A549 (cell line): Measurements from ENCODE around the gene CUL9. TPM values are rescaled to one million over a fixed set of nuclear protein-coding genes. Genes with fewer than 3 reads are reported as not detected.

Experiments used
- ATAC-seq, 2 experiments: fragments of 200-7000 bp in 1 of 2; fragments of >200 bp in 1 of 2; cut with Nextera tagmentation in 1 of 2; cut with Tn5 transposase in 1 of 2; 3 replicates each; pipeline versions ENCODE4 v1.8.0 to v1.9.1; 2018 to 2020; ENCODE audit warnings: mild to moderate bottlenecking in 1 of 2, moderate library complexity in 1 of 2
- CTCF ChIA-PET: fragments of 300-600 bp; sonication (Branson Sonifier 250); formaldehyde crosslinking; extraction: SDS; loops from one replicate; lab custom pipeline; 2021; ENCODE audit warnings: antibody characterized with exemption, inconsistent platforms; lab: Yijun Ruan, JAX
- POLR2A ChIA-PET: fragments of 350-600 bp; formaldehyde crosslinking; extraction: SDS; loops from one replicate; lab custom pipeline; 2021; ENCODE audit warnings: antibody characterized with exemption, inconsistent platforms; lab: Yijun Ruan, JAX
- DNase-seq, 2 experiments: peaks; one replicate each; pipeline versions ENCODE4 v3.0.0 to v3.0.0-alpha.2; 2011 to 2016; ENCODE audit warnings: low read depth in 1 of 2, low spot score in 1 of 2
- FAIRE-seq: peaks from 2 replicates; lab custom pipeline; 2011; peaks lifted over from hg19 to GRCh38; lab: Jason Lieb, UNC
- H3K27ac ChIP-seq, 2 experiments: fragments of >200 bp; sonication (Bioruptor Twin); formaldehyde crosslinking; 3 replicates each; pipeline ENCODE4 v1.5.1; 2016 to 2017
- H3K4me1 ChIP-seq: fragments of >200 bp; sonication (Bioruptor Twin); formaldehyde crosslinking; 3 replicates; pipeline ENCODE4 v1.6.1; 2016
- H3K4me2 ChIP-seq: fragments of >200 bp; sonication (Bioruptor Twin); formaldehyde crosslinking; 3 replicates; pipeline ENCODE4 v1.6.1; 2016
- H3K4me3 ChIP-seq: fragments of >200 bp; sonication (Bioruptor Twin); formaldehyde crosslinking; 3 replicates; pipeline ENCODE4 v1.5.1; 2016
- H3K9me3 ChIP-seq: fragments of >200 bp; sonication (Bioruptor Twin); formaldehyde crosslinking; 3 replicates; pipeline ENCODE4 v1.6.1; 2016
- BHLHE40 ChIP-seq: IDR thresholded peaks from 2 replicates; pipeline ENCODE4 v1.6.1; 2012; ENCODE audit warnings: low read depth, low read length, inconsistent platforms
- EHMT2 ChIP-seq: fragments of 200-600 bp; sonication (generic); IDR thresholded peaks from 2 replicates; pipeline ENCODE4 v1.6.1; 2016; ENCODE audit warnings: antibody characterized with exemption, low read depth, mild to moderate bottlenecking, moderate library complexity
- ESRRA ChIP-seq: fragments of 150-350 bp; IDR thresholded peaks from 2 replicates; pipeline ENCODE4 v1.6.1; 2014; ENCODE audit warnings: mild to moderate bottlenecking, low read length, borderline replicate concordance
- FOSL2 ChIP-seq, 2 experiments: fragments of 450-650 bp in 1 of 2; fragments of >200 bp in 1 of 2; sonication (Bioruptor Twin) in 1 of 2; formaldehyde crosslinking; IDR thresholded peaks; 2 replicates each; pipeline versions ENCODE4 v1.5.0 to v1.6.1; 2016 to 2020; ENCODE audit warnings: mild to moderate bottlenecking in 1 of 2, moderate library complexity in 1 of 2
- GATA3 ChIP-seq: IDR thresholded peaks from 2 replicates; pipeline ENCODE4 v1.6.1; 2012; ENCODE audit warnings: borderline replicate concordance
- HOXB5 ChIP-seq: fragments of 250-450 bp; sonication (Bioruptor Pico); IDR thresholded peaks from 2 replicates; pipeline ENCODE4 v1.5.0; 2020; ENCODE audit warnings: mild to moderate bottlenecking, moderate library complexity
- NFE2L2 ChIP-seq: fragments of 150-350 bp; conservative IDR thresholded peaks from 2 replicates; pipeline ENCODE4 v1.6.1; 2014; ENCODE audit warnings: low read length
- RCOR1 ChIP-seq: fragments of 150-350 bp; IDR thresholded peaks from 2 replicates; pipeline ENCODE4 v1.6.1; 2014; ENCODE audit warnings: antibody characterized with exemption, low read length, low read depth
- RFX5 ChIP-seq: fragments of 450-650 bp; IDR thresholded peaks from 2 replicates; pipeline ENCODE4 v1.7.1; 2014; ENCODE audit warnings: antibody characterized with exemption, mild to moderate bottlenecking, moderate library complexity
- RNF2 ChIP-seq: fragments of 200-600 bp; sonication (generic); IDR thresholded peaks from 2 replicates; pipeline ENCODE4 v1.6.1; 2016; ENCODE audit warnings: low read depth, mild to moderate bottlenecking, antibody characterized with exemption, moderate library complexity, borderline replicate concordance
- TFCP2L1 ChIP-seq: fragments of 250-450 bp; sonication (Bioruptor Pico); IDR thresholded peaks from 2 replicates; pipeline ENCODE4 v1.5.0; 2021; ENCODE audit warnings: mild to moderate bottlenecking
- TP53 ChIP-seq: fragments of 250-450 bp; sonication (Bioruptor Pico); IDR thresholded peaks from 2 replicates; pipeline ENCODE4 v1.5.0; 2021; ENCODE audit warnings: mild to moderate bottlenecking, moderate library complexity
- ZC3H11A ChIP-seq: fragments of 450-650 bp; IDR thresholded peaks from 2 replicates; pipeline ENCODE4 v1.6.1; 2014; ENCODE audit warnings: antibody characterized with exemption, mild to moderate bottlenecking
- ZFP36 ChIP-seq: fragments of 450-650 bp; IDR thresholded peaks from 2 replicates; pipeline ENCODE4 v1.6.1; 2014; ENCODE audit warnings: borderline replicate concordance; ENCODE audit not compliant: partially characterized antibody
- WGBS: methylation state at CpG from one replicate; pipeline ENCODE4 v1.1.6; 2017; ENCODE audit errors: missing lambda C conversion rate; 5-methylcytosine and 5-hydroxymethylcytosine counted together
- polyA plus RNA-seq, 4 experiments: library from polyadenylated mRNA; depleted of rRNA in 3 of 4; stranded (reverse); fragments of >200 nt; fragmentation: RNase III in 1 of 4; extraction: RNeasy Plus Mini Kit Qiagen cat#74134 plus additional on column Dnase treatment in 1 of 4; gene quantifications; 2 replicates in 3 of 4; 3 replicates in 1 of 4; pipeline ENCODE4 v1.2.3, GENCODE V29; 2011 to 2017
- TF ChIP-seq, protein P1 (sequence below): fragments of >200 bp; sonication (Bioruptor Twin); formaldehyde crosslinking; IDR thresholded peaks from 3 replicates; pipeline ENCODE4 v1.5.1; 2016
- TF ChIP-seq, protein P2 (sequence below): IDR thresholded peaks from 2 replicates; pipeline ENCODE4 v1.6.1; 2012
- TF ChIP-seq, protein P3 (sequence below): IDR thresholded peaks from 2 replicates; pipeline ENCODE4 v1.6.1; 2012
- TF ChIP-seq, protein P4 (sequence below): fragments of 200-600 bp; sonication (generic); IDR thresholded peaks from 2 replicates; pipeline ENCODE4 v1.6.1; 2016; ENCODE audit warnings: antibody characterized with exemption, mild to moderate bottlenecking, moderate library complexity
- TF ChIP-seq, protein P5 (sequence below): fragments of 450-650 bp; IDR thresholded peaks from 2 replicates; pipeline ENCODE4 v1.6.1; 2014; ENCODE audit warnings: antibody characterized with exemption
- TF ChIP-seq, protein P6 (sequence below): fragments of 150-350 bp; IDR thresholded peaks from 2 replicates; pipeline ENCODE4 v1.6.1; 2014; ENCODE audit warnings: low read depth, mild to moderate bottlenecking, low read length

CUL9 gene
- polyA plus RNA-seq, 2 of the 4 experiments (the other 2 are of a cell fraction) = 11.3 to 12.5 TPM

DNA sequence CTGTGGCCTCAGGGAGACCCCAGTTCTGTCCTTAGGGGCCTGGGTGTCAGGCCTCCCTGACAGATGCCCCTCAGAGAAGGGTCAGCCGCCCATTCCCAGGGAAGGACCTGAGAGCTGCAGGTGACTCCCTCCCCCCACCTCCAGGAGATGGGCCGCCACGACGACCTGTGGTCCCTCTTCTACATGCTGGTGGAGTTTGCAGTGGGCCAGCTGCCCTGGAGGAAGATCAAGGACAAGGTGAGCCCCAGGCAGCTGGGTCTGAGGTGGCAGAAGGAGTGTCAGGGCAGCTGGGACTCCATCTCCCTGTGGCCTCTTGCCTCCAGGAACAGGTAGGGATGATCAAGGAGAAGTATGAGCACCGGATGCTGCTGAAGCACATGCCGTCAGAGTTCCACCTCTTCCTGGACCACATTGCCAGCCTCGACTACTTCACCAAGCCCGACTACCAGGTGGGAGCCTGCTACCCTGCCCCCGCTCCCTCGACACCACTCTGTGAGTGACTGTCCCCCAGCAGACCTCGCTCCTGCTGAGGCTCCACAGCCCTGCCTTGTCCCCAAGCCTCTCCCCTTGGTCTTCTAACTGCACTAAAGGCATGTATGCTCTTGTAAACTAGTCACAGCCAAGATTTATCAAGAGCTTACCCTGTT is 73.5 kb downstream of the CUL9 start:
- 63% methylated on average over 7 of the region's 11 CpGs for WGBS
- H3K27ac ChIP-seq = no peak overlapping the region
- no peak for DNase-seq
- H3K9me3 ChIP-seq = no peaks in the 10 kb centered on the region
- POLR2A ChIA-PET = no interaction called here
- no peak for ATAC-seq
- no peak overlapping the region for H3K4me2 ChIP-seq
- CTCF ChIA-PET = interaction anchor here (0.7 to 1.7 kb wide), 6 partner anchors 9 to 178 kb away, joined by 3 to 7 read pairs (median 4); partner anchors contain the start of genes CRIP3 and DNPH1
- H3K4me3 ChIP-seq = no peak overlapping the region
- H3K4me1 ChIP-seq = no peaks in the 10 kb centered on the region
- FAIRE-seq = no peak
- TF ChIP-seq RFX5 (no peak), EHMT2 (no peak), GATA3 (no peak), HOXB5 (CRISPR knock-in tag) (no peak)
- TF ChIP-seq, protein P1, sequence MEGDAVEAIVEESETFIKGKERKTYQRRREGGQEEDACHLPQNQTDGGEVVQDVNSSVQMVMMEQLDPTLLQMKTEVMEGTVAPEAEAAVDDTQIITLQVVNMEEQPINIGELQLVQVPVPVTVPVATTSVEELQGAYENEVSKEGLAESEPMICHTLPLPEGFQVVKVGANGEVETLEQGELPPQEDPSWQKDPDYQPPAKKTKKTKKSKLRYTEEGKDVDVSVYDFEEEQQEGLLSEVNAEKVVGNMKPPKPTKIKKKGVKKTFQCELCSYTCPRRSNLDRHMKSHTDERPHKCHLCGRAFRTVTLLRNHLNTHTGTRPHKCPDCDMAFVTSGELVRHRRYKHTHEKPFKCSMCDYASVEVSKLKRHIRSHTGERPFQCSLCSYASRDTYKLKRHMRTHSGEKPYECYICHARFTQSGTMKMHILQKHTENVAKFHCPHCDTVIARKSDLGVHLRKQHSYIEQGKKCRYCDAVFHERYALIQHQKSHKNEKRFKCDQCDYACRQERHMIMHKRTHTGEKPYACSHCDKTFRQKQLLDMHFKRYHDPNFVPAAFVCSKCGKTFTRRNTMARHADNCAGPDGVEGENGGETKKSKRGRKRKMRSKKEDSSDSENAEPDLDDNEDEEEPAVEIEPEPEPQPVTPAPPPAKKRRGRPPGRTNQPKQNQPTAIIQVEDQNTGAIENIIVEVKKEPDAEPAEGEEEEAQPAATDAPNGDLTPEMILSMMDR = no peak
- TF ChIP-seq, protein P2, sequence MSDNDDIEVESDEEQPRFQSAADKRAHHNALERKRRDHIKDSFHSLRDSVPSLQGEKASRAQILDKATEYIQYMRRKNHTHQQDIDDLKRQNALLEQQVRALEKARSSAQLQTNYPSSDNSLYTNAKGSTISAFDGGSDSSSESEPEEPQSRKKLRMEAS = no peak
- TF ChIP-seq, protein P3, sequence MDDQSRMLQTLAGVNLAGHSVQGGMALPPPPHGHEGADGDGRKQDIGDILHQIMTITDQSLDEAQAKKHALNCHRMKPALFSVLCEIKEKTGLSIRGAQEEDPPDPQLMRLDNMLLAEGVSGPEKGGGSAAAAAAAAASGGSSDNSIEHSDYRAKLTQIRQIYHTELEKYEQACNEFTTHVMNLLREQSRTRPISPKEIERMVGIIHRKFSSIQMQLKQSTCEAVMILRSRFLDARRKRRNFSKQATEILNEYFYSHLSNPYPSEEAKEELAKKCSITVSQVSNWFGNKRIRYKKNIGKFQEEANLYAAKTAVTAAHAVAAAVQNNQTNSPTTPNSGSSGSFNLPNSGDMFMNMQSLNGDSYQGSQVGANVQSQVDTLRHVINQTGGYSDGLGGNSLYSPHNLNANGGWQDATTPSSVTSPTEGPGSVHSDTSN = no peak

DNA sequence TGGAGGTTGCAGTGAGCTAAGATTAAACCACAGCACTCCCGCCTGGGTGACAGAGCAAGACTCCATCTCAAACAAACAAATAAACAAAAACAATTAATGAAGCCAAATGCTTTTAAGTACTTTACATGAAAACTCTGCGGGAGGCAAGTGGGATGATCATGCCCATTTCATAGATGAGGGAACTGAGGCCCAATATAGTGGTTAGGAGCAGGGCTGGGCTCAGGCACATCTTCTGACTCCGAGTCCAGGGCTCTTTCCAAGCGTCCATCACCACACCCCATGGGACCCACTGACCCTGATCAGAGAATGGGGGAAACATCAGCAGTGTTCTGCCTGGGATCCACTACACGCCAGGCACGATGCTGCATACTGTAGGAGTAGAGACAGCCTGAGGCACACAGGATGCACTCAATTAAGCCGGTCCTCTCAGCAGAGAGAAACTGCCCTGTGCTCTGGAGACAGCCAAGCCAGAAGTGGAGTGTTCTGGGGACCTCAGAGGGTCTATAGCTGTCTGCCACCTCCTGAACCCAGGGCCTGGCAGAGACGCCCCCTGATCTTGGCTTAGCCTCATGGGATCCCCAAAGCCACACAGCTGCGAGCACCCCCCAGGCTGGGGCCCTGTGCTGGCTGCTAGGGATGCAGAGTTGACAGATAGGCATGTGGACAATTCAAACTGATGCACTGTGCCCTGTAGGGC is 74.8 kb downstream of the CUL9 start:
- CTCF ChIA-PET = interaction anchor here (0.6 to 1.6 kb wide), 3 partner anchors 8 to 503 kb away, joined by 3 to 6 read pairs (median 4); no protein-coding TSS in a partner anchor

More for the DNA sequence above, 74.8 kb downstream of the CUL9 start:
- TF ChIP-seq RNF2 (no peak), FOSL2 (IDR thresholded peaks at IDR 0.05) (no peak), FOSL2 (CRISPR knock-in tag; IDR thresholded peaks at IDR 0.05) (no peak), ZFP36 (no peak), NFE2L2 (no peak), ZC3H11A (no peak), TP53 (no peak), RCOR1 (no peak), TFCP2L1 (CRISPR knock-in tag) (no peak), BHLHE40 (no peak), ESRRA (no peak)
- TF ChIP-seq, protein P4, sequence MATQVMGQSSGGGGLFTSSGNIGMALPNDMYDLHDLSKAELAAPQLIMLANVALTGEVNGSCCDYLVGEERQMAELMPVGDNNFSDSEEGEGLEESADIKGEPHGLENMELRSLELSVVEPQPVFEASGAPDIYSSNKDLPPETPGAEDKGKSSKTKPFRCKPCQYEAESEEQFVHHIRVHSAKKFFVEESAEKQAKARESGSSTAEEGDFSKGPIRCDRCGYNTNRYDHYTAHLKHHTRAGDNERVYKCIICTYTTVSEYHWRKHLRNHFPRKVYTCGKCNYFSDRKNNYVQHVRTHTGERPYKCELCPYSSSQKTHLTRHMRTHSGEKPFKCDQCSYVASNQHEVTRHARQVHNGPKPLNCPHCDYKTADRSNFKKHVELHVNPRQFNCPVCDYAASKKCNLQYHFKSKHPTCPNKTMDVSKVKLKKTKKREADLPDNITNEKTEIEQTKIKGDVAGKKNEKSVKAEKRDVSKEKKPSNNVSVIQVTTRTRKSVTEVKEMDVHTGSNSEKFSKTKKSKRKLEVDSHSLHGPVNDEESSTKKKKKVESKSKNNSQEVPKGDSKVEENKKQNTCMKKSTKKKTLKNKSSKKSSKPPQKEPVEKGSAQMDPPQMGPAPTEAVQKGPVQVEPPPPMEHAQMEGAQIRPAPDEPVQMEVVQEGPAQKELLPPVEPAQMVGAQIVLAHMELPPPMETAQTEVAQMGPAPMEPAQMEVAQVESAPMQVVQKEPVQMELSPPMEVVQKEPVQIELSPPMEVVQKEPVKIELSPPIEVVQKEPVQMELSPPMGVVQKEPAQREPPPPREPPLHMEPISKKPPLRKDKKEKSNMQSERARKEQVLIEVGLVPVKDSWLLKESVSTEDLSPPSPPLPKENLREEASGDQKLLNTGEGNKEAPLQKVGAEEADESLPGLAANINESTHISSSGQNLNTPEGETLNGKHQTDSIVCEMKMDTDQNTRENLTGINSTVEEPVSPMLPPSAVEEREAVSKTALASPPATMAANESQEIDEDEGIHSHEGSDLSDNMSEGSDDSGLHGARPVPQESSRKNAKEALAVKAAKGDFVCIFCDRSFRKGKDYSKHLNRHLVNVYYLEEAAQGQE = no peak
- TF ChIP-seq, protein P5, sequence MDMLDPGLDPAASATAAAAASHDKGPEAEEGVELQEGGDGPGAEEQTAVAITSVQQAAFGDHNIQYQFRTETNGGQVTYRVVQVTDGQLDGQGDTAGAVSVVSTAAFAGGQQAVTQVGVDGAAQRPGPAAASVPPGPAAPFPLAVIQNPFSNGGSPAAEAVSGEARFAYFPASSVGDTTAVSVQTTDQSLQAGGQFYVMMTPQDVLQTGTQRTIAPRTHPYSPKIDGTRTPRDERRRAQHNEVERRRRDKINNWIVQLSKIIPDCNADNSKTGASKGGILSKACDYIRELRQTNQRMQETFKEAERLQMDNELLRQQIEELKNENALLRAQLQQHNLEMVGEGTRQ = no peak
- TF ChIP-seq, protein P6, sequence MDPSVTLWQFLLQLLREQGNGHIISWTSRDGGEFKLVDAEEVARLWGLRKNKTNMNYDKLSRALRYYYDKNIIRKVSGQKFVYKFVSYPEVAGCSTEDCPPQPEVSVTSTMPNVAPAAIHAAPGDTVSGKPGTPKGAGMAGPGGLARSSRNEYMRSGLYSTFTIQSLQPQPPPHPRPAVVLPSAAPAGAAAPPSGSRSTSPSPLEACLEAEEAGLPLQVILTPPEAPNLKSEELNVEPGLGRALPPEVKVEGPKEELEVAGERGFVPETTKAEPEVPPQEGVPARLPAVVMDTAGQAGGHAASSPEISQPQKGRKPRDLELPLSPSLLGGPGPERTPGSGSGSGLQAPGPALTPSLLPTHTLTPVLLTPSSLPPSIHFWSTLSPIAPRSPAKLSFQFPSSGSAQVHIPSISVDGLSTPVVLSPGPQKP = no peak
- TF ChIP-seq, all 56 proteins: peak for 0
- POLR2A ChIA-PET = no interaction called here
- no peaks in the 10 kb centered on the region for H3K9me3 ChIP-seq
- H3K27ac ChIP-seq = no peak overlapping the region
- DNase-seq (no peak), FAIRE-seq (no peak), ATAC-seq (no peak)
- WGBS = 74% methylated on average over 6 of the region's 9 CpGs
- no peaks in the 10 kb centered on the region for H3K4me1 ChIP-seq
- no peak overlapping the region for H3K4me3 ChIP-seq
- no peak overlapping the region for H3K4me2 ChIP-seq
